Endometrial microvascular endothelial cells (primary cell): ENCODE data around the gene EXOC7. TPM values are rescaled to one million over a fixed set of nuclear protein-coding genes. Genes with fewer than 3 reads are reported as not detected.
"Not testable (repeated sequence)": the region's sequence is repeated elsewhere in the genome, so short reads cannot be mapped to it uniquely, and the experiment has no call there.

Source experiments
- in situ Hi-C: cut with HindIII; loops from 2 replicates; pipeline ENCODE4 v1.10.0; 2017; ENCODE audit warnings: low sequenced_read_pairs, low pct_unique_long_range_greater_than_20kb; ENCODE audit errors: inconsistent ontology term
- total RNA-seq: library from RNA; depleted of rRNA; stranded (reverse); fragments of >200 nt; gene quantifications from one replicate; pipeline ENCODE4 v1.2.3, GENCODE V29; 2015; ENCODE audit errors: inconsistent ontology term

Gene EXOC7
- total RNA-seq, 1 donor from 2014 or later: 70.9 TPM

- in situ Hi-C loops: no loop called here
These were observed 24.0 kb downstream of the EXOC7 start for GRCh38 chr17:76079535-76079955.

GRCh38 chr17:76078860-76079534 is 24.6 kb downstream of the EXOC7 start, which contains the start of gene ZACN:
TSS of gene ZACN (plus strand) at chr17:76079182. CDS start at chr17:76079265, 83 bp downstream.
- in situ Hi-C loops: no loop called here

GRCh38 chr17:76078370-76078769 is 25.2 kb downstream of the EXOC7 start:
- in situ Hi-C loops: not testable (repeated sequence)

GRCh38 chr17:76077584-76078110 is 25.9 kb downstream of the EXOC7 start:
- in situ Hi-C loops: no loop called here

- in situ Hi-C loops: no loop called here
These were observed 26.6 kb downstream of the EXOC7 start for GRCh38 chr17:76076765-76077583.

- in situ Hi-C loops: no loop called here
These were observed 27.3 kb downstream of the EXOC7 start for GRCh38 chr17:76076146-76076764.

GRCh38 chr17:76075364-76076145 is 28.0 kb downstream of the EXOC7 start:
- in situ Hi-C loops: no loop called here

- in situ Hi-C loops: no loop called here
These were observed 28.9 kb downstream of the EXOC7 start, which contains the start of gene GALR2 for GRCh38 chr17:76074390-76075363. TSS of gene GALR2 (plus strand) at chr17:76074781. CDS start at chr17:76074884, 103 bp downstream.

GRCh38 chr17:76072148-76072858 is 31.3 kb downstream of the EXOC7 start, which contains the start of gene SRP68:
TSS of gene SRP68 (minus strand) at chr17:76072517. CDS start at chr17:76072491, 26 bp downstream.
- in situ Hi-C loops: no loop called here

- in situ Hi-C loops: no loop called here
These were observed 31.9 kb downstream of the EXOC7 start for GRCh38 chr17:76071531-76072147.

GRCh38 chr17:76065775-76066174 is 37.8 kb downstream of the EXOC7 start:
- in situ Hi-C loops: no loop called here

- in situ Hi-C loops: no loop called here
These were observed 39.6 kb downstream of the EXOC7 start for GRCh38 chr17:76063875-76064546.

- in situ Hi-C loops: not testable (repeated sequence)
These were observed 45.3 kb downstream of the EXOC7 start for GRCh38 chr17:76058264-76058663.

- in situ Hi-C loops: no loop called here
These were observed 46.7 kb downstream of the EXOC7 start for GRCh38 chr17:76056882-76057281.

GRCh38 chr17:76054112-76054476 is 49.5 kb downstream of the EXOC7 start:
- in situ Hi-C loops: no loop called here
